Effector memory CD8-positive, alpha-beta T cell (primary cell): ENCODE data around the gene MYRF.
A peak's percentile ranks its signal among the peaks of the same experiment; 100 is the strongest.

ENCODE experiments used
- ATAC-seq: fragments of 150-1000 bp; cut with Tn5 transposase; replicated peaks from 2 replicates; pipeline ENCODE4 v1.10.0; 2021; ENCODE audit warnings: mild to moderate bottlenecking, moderate library complexity
- DNase-seq, 3 experiments: peaks; one replicate each; pipeline ENCODE4 v3.0.0; 2021
- H3K27ac Mint-ChIP-seq, 2 donors: one replicate each; pipeline ENCODE4 v1.8.0; 2022; ENCODE audit warnings: mild to moderate bottlenecking in 2 of 2, mixed read lengths in 2 of 2, moderate library complexity in 2 of 2
- H3K27me3 Mint-ChIP-seq, 2 donors: one replicate each; pipeline ENCODE4 v1.8.0; 2022; ENCODE audit warnings: mixed read lengths in 2 of 2
- H3K36me3 Mint-ChIP-seq: one replicate; pipeline ENCODE4 v1.8.0; 2022; ENCODE audit warnings: mild to moderate bottlenecking, moderate library complexity, mixed read lengths; ENCODE audit not compliant: insufficient read depth
- H3K4me1 Mint-ChIP-seq, 2 donors: one replicate each; pipeline ENCODE4 v1.8.0; 2022; ENCODE audit warnings: low read depth in 2 of 2, mixed read lengths in 2 of 2
- H3K4me3 Mint-ChIP-seq, 2 donors: one replicate each; pipeline ENCODE4 v1.8.0; 2022; ENCODE audit warnings: mild to moderate bottlenecking in 2 of 2, mixed read lengths in 2 of 2, moderate library complexity in 2 of 2
- H3K9me3 Mint-ChIP-seq, 2 donors: one replicate each; pipeline ENCODE4 v1.8.0; 2022; ENCODE audit warnings: mixed read lengths in 2 of 2

The MYRF gene

GRCh38 chr11:61737636-61738386 is 14.6 kb upstream of the MYRF start:
- peaks cover 5 to 7% of the 10 kb centered on the region in 2 donors for H3K4me1 Mint-ChIP-seq
- no peaks in the 10 kb centered on the region for H3K9me3 Mint-ChIP-seq
- no peak for ATAC-seq
- no peak overlapping the region for H3K4me3 Mint-ChIP-seq
- peaks cover 0 to 8% of the 10 kb centered on the region in 2 donors for H3K27me3 Mint-ChIP-seq
- H3K36me3 Mint-ChIP-seq, result peaks cover 3% of the 10 kb centered on the region
- DNase-seq, result no peak
- no peak overlapping the region for H3K27ac Mint-ChIP-seq

- Mint-ChIP-seq H3K4me3 (no peak overlapping the region), H3K9me3 (no peaks in the 10 kb centered on the region), H3K27ac (no peak overlapping the region), H3K4me1 (no peaks in the 10 kb centered on the region), H3K36me3 (no peaks in the 10 kb centered on the region), H3K27me3 (peaks cover 0 to 8% of the 10 kb centered on the region in 2 donors)
- ATAC-seq (no peak), DNase-seq (no peak)
Observed at GRCh38 chr11:61738776-61739175, 13.7 kb upstream of the MYRF start.

GRCh38 chr11:61739413-61739812 is 13.0 kb upstream of the MYRF start:
- H3K4me1 Mint-ChIP-seq, result no peaks in the 10 kb centered on the region
- ATAC-seq (no peak), DNase-seq (no peak)
- H3K27me3 Mint-ChIP-seq, result peaks cover 0 to 8% of the 10 kb centered on the region in 2 donors
- H3K9me3 Mint-ChIP-seq, result no peaks in the 10 kb centered on the region
- no peak overlapping the region for H3K4me3 Mint-ChIP-seq
- no peak overlapping the region for H3K27ac Mint-ChIP-seq
- H3K36me3 Mint-ChIP-seq, result no peaks in the 10 kb centered on the region

GRCh38 chr11:61739966-61740365 is 12.5 kb upstream of the MYRF start:
- Mint-ChIP-seq H3K36me3 (no peaks in the 10 kb centered on the region), H3K9me3 (no peaks in the 10 kb centered on the region), H3K27ac (no peak overlapping the region), H3K4me1 (no peaks in the 10 kb centered on the region), H3K27me3 (peaks cover 0 to 8% of the 10 kb centered on the region in 2 donors), H3K4me3 (no peak overlapping the region)
- ATAC-seq (no peak), DNase-seq (no peak)

- H3K27ac Mint-ChIP-seq, result no peak overlapping the region
- peaks cover 0 to 8% of the 10 kb centered on the region in 2 donors for H3K27me3 Mint-ChIP-seq
- ATAC-seq, result no peak
- H3K9me3 Mint-ChIP-seq, result no peaks in the 10 kb centered on the region
- H3K4me3 Mint-ChIP-seq, result no peak overlapping the region
- DNase-seq, result no peak
- no peaks in the 10 kb centered on the region for H3K36me3 Mint-ChIP-seq
- H3K4me1 Mint-ChIP-seq, result no peaks in the 10 kb centered on the region
Observed at GRCh38 chr11:61742391-61742790, 10.0 kb upstream of the MYRF start.

- no peaks in the 10 kb centered on the region for H3K9me3 Mint-ChIP-seq
- H3K27me3 Mint-ChIP-seq, result peaks cover 0 to under 1% of the 10 kb centered on the region in 2 donors
- no peak overlapping the region for H3K4me3 Mint-ChIP-seq
- no peak overlapping the region for H3K27ac Mint-ChIP-seq
- DNase-seq, result no peak
- no peak for ATAC-seq
- no peaks in the 10 kb centered on the region for H3K4me1 Mint-ChIP-seq
- no peaks in the 10 kb centered on the region for H3K36me3 Mint-ChIP-seq
Observed at GRCh38 chr11:61743486-61744095, 8.8 kb upstream of the MYRF start.

GRCh38 chr11:61744181-61744580 is 8.3 kb upstream of the MYRF start:
- H3K4me1 Mint-ChIP-seq, result no peaks in the 10 kb centered on the region
- H3K27me3 Mint-ChIP-seq, result peaks cover 2 to 7% of the 10 kb centered on the region in 2 donors
- H3K36me3 Mint-ChIP-seq, result no peaks in the 10 kb centered on the region
- ATAC-seq (no peak), DNase-seq (no peak)
- no peak overlapping the region for H3K27ac Mint-ChIP-seq
- H3K4me3 Mint-ChIP-seq, result no peak overlapping the region
- H3K9me3 Mint-ChIP-seq, result no peaks in the 10 kb centered on the region

GRCh38 chr11:61744609-61745156 is 7.8 kb upstream of the MYRF start:
- DNase-seq, result no peak
- H3K27ac Mint-ChIP-seq, result no peak overlapping the region
- no peaks in the 10 kb centered on the region for H3K36me3 Mint-ChIP-seq
- H3K27me3 Mint-ChIP-seq, result peaks cover 6 to 12% of the 10 kb centered on the region in 2 donors
- H3K4me3 Mint-ChIP-seq, result no peak overlapping the region
- H3K4me1 Mint-ChIP-seq, result no peaks in the 10 kb centered on the region
- no peaks in the 10 kb centered on the region for H3K9me3 Mint-ChIP-seq
- ATAC-seq, result no peak

GRCh38 chr11:61745781-61746441 is 6.5 kb upstream of the MYRF start:
- no peaks in the 10 kb centered on the region for H3K9me3 Mint-ChIP-seq
- no peak overlapping the region for H3K27ac Mint-ChIP-seq
- peaks cover 10 to 17% of the 10 kb centered on the region in 2 donors for H3K27me3 Mint-ChIP-seq
- H3K4me3 Mint-ChIP-seq, result no peak overlapping the region
- H3K36me3 Mint-ChIP-seq, result no peaks in the 10 kb centered on the region
- H3K4me1 Mint-ChIP-seq, result peaks cover 0 to under 1% of the 10 kb centered on the region in 2 donors
- ATAC-seq (no peak), DNase-seq (no peak)

- ATAC-seq (no peak), DNase-seq (no peak)
- H3K4me1 Mint-ChIP-seq, result peaks cover 0 to 3% of the 10 kb centered on the region in 2 donors
- H3K36me3 Mint-ChIP-seq, result no peaks in the 10 kb centered on the region
- H3K4me3 Mint-ChIP-seq, result no peak overlapping the region
- no peaks in the 10 kb centered on the region for H3K9me3 Mint-ChIP-seq
- H3K27ac Mint-ChIP-seq, result no peak overlapping the region
- peaks cover 15 to 25% of the 10 kb centered on the region in 2 donors for H3K27me3 Mint-ChIP-seq
Observed at GRCh38 chr11:61746442-61747191, 5.8 kb upstream of the MYRF start.

GRCh38 chr11:61747192-61747966 is 5.1 kb upstream of the MYRF start:
- peak; percentile 26 for ATAC-seq
- Mint-ChIP-seq H3K4me1 (peaks cover 0 to 3% of the 10 kb centered on the region in 2 donors), H3K36me3 (no peaks in the 10 kb centered on the region), H3K27me3 (peaks cover 15 to 25% of the 10 kb centered on the region in 2 donors), H3K9me3 (no peaks in the 10 kb centered on the region), H3K27ac (no peak overlapping the region), H3K4me3 (no peak overlapping the region)
- peak; percentile 30 to 42 (median 35) for DNase-seq

- Mint-ChIP-seq H3K9me3 (no peaks in the 10 kb centered on the region), H3K4me1 (peaks cover 1 to 4% of the 10 kb centered on the region in 2 donors), H3K4me3 (no peak overlapping the region), H3K36me3 (no peaks in the 10 kb centered on the region), H3K27me3 (peaks cover 16 to 28% of the 10 kb centered on the region in 2 donors), H3K27ac (no peak overlapping the region)
- no peak for ATAC-seq
- no peak for DNase-seq
Observed at GRCh38 chr11:61747967-61748285, 4.5 kb upstream of the MYRF start.
